Measurements from ENCODE around the gene KHNYN. TPM values are rescaled to one million over a fixed set of nuclear protein-coding genes. Genes with fewer than 3 reads are reported as not detected.

Gene KHNYN
- polyA plus RNA-seq, 1 donor from 2014 or later: 0.53 TPM

GRCh38 chr14:24439830-24440605 lies 10.3 kb downstream of the KHNYN start:
- no peaks in the 10 kb centered on the region for H3K9me3 ChIP-seq (ENCODE audit: low read length)
- H2AFZ ChIP-seq (ENCODE audit: low read depth, low read length): no peak overlapping the region
- peak overlapping the region; percentile 70 for H3K4me3 ChIP-seq (ENCODE audit: low read length)
- no peaks in the 10 kb centered on the region for H4K20me1 ChIP-seq (ENCODE audit: insufficient read depth)
- no peak for TF ChIP-seq CTCF (IDR thresholded peaks at IDR 0.05; ENCODE audit: poor library complexity, severe bottlenecking)
- no peak for TF ChIP-seq EP300 (conservative IDR thresholded peaks at IDR 0.05; ENCODE audit: poor library complexity, severe bottlenecking)
- no peak for TF ChIP-seq RAD21 (conservative IDR thresholded peaks at IDR 0.05)
- TF ChIP-seq REST (IDR thresholded peaks at IDR 0.05; ENCODE audit: borderline replicate concordance): no peak
- TF ChIP-seq SMC3 (conservative IDR thresholded peaks at IDR 0.05; ENCODE audit: poor library complexity): no peak
- no peak for TF ChIP-seq EZH2 (IDR thresholded peaks at IDR 0.05; ENCODE audit: borderline replicate concordance, insufficient read depth, low read length, poor library complexity, severe bottlenecking)
- TF ChIP-seq MXI1 (conservative IDR thresholded peaks at IDR 0.05; ENCODE audit: poor library complexity, severe bottlenecking): no peak
- no peak for TF ChIP-seq POLR2AphosphoS5 (IDR thresholded peaks at IDR 0.05)
- TF ChIP-seq TAF1 (IDR thresholded peaks at IDR 0.05; ENCODE audit: low read depth): no peak
- H3K36me3 ChIP-seq (ENCODE audit: insufficient read depth, low read length): peaks cover 5% of the 10 kb centered on the region
- no peak overlapping the region for H3K9ac ChIP-seq (ENCODE audit: low read length)
- H3K4me2 ChIP-seq (ENCODE audit: low read length): no peak overlapping the region
- no peak overlapping the region for H3K27ac ChIP-seq (ENCODE audit: low read length)
- H3K27me3 ChIP-seq (ENCODE audit: insufficient read depth, low read depth, low read length): no peaks in the 10 kb centered on the region
- H3K9me2 ChIP-seq (ENCODE audit: insufficient read depth, low read length): no peaks in the 10 kb centered on the region
- H3K79me2 ChIP-seq (replicated peaks; ENCODE audit: insufficient read depth, low read length): peaks cover 6% of the 10 kb centered on the region
- H3F3A ChIP-seq (ENCODE audit: insufficient read depth, low read length, poor library complexity, severe bottlenecking): no peaks in the 10 kb centered on the region

GRCh38 chr14:24440606-24441399 lies 11.0 kb downstream of the KHNYN start:
- Histone ChIP-seq H4K20me1 (ENCODE audit: insufficient read depth) (no peaks in the 10 kb centered on the region), H3K9me2 (ENCODE audit: insufficient read depth, low read length) (no peaks in the 10 kb centered on the region), H3K4me3 (ENCODE audit: low read length) (peak overlapping the region; percentile 70), H3K79me2 (replicated peaks; ENCODE audit: insufficient read depth, low read length) (peaks cover 6% of the 10 kb centered on the region), H3K9ac (ENCODE audit: low read length) (no peak overlapping the region), H3K27ac (ENCODE audit: low read length) (no peak overlapping the region), H3K4me2 (ENCODE audit: low read length) (peak overlapping the region; percentile 65), H2AFZ (ENCODE audit: low read depth, low read length) (no peak overlapping the region), H3F3A (ENCODE audit: insufficient read depth, low read length, poor library complexity, severe bottlenecking) (no peaks in the 10 kb centered on the region), H3K27me3 (ENCODE audit: insufficient read depth, low read depth, low read length) (no peaks in the 10 kb centered on the region), H3K9me3 (ENCODE audit: low read length) (no peaks in the 10 kb centered on the region), H3K36me3 (ENCODE audit: insufficient read depth, low read length) (peaks cover 5% of the 10 kb centered on the region)
- TF ChIP-seq EP300 (conservative IDR thresholded peaks at IDR 0.05; ENCODE audit: poor library complexity, severe bottlenecking) (no peak), CTCF (IDR thresholded peaks at IDR 0.05; ENCODE audit: poor library complexity, severe bottlenecking) (no peak), EZH2 (IDR thresholded peaks at IDR 0.05; ENCODE audit: borderline replicate concordance, insufficient read depth, low read length, poor library complexity, severe bottlenecking) (no peak), REST (IDR thresholded peaks at IDR 0.05; ENCODE audit: borderline replicate concordance) (no peak), TAF1 (IDR thresholded peaks at IDR 0.05; ENCODE audit: low read depth) (no peak), MXI1 (conservative IDR thresholded peaks at IDR 0.05; ENCODE audit: poor library complexity, severe bottlenecking) (no peak), POLR2AphosphoS5 (IDR thresholded peaks at IDR 0.05) (no peak), RAD21 (conservative IDR thresholded peaks at IDR 0.05) (no peak), SMC3 (conservative IDR thresholded peaks at IDR 0.05; ENCODE audit: poor library complexity) (no peak)

Measured in neural cell (in vitro differentiated cells).